Measurements from ENCODE around the gene MYO9A.

GRCh38 chr15:71971905-71972304 lies 146.0 kb downstream of the MYO9A start:
- no peak for TF ChIP-seq POLR2A (IDR thresholded peaks at IDR 0.05; ENCODE audit: low read depth, low read length)
- TF ChIP-seq POLR2AphosphoS5 (IDR thresholded peaks at IDR 0.05; ENCODE audit: low read depth, low read length) = no peak
- no peak for TF ChIP-seq TAF1 (IDR thresholded peaks at IDR 0.05; ENCODE audit: borderline replicate concordance, low read depth, low read length)

Data from GM12892 (cell line).